M059J (cell line): ENCODE measurements around the gene OR9A2. TPM values are rescaled to one million over a fixed set of nuclear protein-coding genes. Genes with fewer than 3 reads are reported as not detected.

Experiments used
- DNase-seq: peaks from one replicate; pipeline ENCODE4 v3.0.0-alpha.2; 2012; ENCODE audit warnings: low read depth
- total RNA-seq: library from RNA; depleted of rRNA; stranded (reverse); fragments of >200 nt; shearing (Covaris generic); gene quantifications from 2 replicates; pipeline ENCODE4 v1.2.3, GENCODE V29; 2014; rRNA removed

Gene OR9A2
- not detected in 2 replicates for total RNA-seq

DNA sequence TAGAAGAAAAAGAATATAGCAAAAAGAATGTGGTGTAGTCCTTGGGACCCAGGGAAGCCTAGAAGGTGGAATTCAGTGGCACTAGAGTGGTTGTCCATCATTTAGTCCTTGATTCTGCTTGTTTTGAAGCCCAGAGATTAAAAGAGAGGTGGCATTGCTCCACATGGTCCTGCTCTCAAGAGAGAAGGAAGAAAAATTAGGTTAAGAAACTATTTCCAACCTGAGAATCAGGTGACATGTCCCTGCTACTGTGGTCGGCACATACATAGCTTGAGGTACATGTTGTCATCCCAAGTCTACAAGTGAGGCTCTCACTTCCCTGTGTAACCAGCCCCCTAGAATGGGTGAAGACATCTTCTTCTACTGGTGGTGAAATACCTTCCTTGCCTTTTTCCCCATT lies at the start of gene OR9A2:
Gene OR9A2 (minus strand): TSS at position 101 of the 400 bp plus-strand sequence. CDS start 0 bp downstream, at position 101.
- no peak for DNase-seq

- DNase-seq: no peak
These were observed 47.2 kb upstream of the OR9A2 start for GRCh38 chr7:143074141-143074540.

GRCh38 chr7:143073556-143073955 lies 46.6 kb upstream of the OR9A2 start:
- DNase-seq: no peak

GRCh38 chr7:143069912-143070500 lies 43.1 kb upstream of the OR9A2 start:
- DNase-seq: no peak

- no peak for DNase-seq
These were observed 41.5 kb upstream of the OR9A2 start for GRCh38 chr7:143068446-143068845.

- no peak for DNase-seq
These were observed 36.8 kb upstream of the OR9A2 start for GRCh38 chr7:143063741-143064140.

DNA sequence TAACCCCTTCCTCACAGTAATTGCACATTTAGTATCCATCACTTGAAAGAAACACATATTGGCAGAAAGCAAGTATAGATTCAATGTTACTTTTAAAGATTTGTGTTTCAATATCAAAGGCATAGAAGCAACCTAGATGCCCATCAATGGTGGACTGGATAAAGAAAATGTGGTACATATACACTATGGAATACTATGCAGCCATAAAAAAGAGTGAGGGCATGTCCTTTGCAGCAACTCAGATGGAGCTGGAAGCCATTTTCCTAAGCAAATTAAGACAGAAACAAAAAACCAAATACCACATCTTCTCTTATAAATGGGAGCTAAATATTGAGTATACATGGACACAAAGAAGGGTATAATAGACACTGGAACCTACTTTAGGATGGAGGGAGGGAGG lies 28.8 kb upstream of the OR9A2 start:
- no peak for DNase-seq

GRCh38 chr7:143054621-143055020 lies 27.7 kb upstream of the OR9A2 start:
- DNase-seq: no peak

DNA sequence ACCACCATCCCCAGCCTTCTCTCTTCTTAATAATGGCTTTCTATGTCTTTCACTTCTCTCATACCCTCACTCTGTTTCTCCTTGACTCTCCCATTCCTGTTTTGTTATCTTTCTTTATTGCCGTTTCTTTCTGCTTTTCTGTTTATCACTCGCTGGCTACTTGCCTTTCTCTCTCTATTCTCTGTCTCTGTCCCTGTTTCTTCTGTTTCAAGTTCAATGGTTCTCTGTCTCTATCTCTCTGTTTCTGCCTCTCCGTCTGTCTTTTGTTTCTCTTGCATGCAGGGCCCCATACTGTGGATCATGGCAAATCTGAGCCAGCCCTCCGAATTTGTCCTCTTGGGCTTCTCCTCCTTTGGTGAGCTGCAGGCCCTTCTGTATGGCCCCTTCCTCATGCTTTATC lies 25.1 kb upstream of the OR9A2 start, which contains the start of gene OR6V1:
Gene OR6V1 (plus strand): TSS at position 301 of the 400 bp plus-strand sequence. CDS start 0 bp downstream, at position 301.
- DNase-seq: no peak

DNA sequence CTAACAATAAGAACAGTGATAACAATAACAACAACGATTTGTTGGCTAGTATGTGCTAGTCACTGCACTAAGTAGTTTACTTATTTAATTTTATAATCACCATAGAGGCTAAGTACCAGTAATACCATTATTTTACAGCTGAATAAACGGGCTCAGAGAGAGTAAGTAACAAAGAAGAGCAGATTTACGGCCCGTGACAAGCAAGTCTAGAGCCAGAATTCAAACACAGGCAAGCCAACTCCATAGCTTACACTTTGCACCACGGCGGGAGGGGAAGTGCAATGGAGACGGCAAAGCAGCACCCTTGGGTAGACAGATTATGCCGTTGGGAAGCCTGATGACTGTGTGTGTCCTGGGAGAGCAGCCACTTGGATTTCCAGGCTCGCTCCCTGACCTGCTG lies 24.0 kb upstream of the OR9A2 start:
- DNase-seq: no peak

DNA sequence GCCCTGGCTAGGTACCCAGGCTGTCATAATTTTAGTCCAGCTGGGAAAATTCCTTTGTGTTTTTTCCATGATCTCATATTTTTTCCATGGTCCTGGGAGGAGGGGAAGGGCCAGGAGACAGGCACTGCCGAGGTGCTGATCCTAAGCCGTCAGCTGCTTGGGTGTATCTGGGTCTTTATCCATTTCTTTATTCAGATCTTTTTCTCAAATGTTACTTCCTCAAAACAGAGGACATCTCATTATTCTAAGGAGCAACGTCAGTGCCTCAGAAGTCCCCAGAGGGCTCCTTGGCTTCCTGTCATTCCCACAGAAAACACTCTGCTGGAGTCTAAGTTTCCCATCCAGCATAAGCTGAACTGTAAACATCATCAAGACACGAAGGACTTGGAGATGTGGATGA lies 22.4 kb upstream of the OR9A2 start:
- no peak for DNase-seq

DNA sequence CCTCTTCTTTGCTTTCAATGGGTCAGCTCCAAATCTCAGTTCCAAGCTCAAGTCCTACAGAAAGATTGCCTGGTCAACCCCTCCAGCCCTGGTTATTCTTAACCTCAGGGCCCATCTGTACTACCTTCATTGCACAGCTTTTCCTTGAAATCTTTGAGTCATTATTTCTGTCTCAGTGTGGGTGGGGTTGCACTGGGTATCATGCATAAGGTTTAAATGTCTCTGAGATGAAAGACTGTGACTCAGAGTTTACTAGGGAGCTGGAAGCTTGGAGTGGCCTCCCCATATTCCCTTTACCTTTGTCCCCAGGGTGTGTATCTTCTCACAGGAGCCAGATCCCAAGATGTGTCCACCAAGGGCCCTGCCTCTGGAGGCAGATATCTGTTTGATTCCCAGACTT lies 21.9 kb upstream of the OR9A2 start:
- DNase-seq: no peak

GRCh38 chr7:143047326-143047725 lies 20.4 kb upstream of the OR9A2 start:
- no peak for DNase-seq

DNA sequence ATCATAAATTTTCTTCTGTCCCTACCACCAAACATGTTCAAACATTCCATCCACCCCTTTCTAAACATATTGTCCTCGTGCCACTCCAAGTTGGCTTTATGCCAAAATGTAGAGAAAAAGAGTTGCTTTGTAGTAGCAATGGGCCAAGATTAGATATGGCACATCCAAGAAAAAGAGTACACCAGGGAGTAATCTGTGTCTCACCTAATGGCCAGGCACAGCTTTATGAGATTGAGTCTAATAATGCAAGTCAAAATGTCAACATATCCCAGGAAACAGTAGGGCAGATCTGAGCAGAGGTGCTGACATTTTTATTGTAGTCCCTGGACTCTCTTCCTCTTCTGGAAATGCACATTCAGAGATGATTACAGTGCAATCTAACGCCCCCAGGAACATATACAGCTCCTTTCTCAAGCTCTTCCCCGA lies 19.5 kb upstream of the OR9A2 start:
- no peak for DNase-seq

GRCh38 chr7:143043391-143043790 lies 16.5 kb upstream of the OR9A2 start:
- DNase-seq: no peak

DNA sequence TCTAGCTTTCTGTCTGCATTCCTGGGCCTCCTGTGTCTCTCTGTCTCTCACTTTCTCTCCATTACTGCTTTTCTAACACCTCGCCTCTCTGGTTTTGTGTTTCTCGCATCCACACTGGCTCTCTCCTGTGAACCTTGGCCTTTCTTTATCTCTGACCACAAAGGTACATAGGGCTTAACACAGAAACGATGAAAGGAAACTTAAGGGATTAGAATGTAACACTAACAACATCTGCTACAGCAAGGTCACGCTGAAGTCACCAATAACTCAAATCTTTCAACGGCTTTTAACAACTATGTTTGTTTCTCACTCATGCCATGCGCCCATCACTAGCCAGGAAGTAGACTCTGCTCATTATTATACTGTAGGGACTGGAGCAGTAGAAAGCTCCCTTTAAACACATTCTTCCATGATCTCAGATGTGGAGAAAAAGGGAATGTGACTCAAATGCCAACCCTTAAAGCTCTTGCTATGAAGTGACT lies 15.9 kb upstream of the OR9A2 start:
- no peak for DNase-seq

DNA sequence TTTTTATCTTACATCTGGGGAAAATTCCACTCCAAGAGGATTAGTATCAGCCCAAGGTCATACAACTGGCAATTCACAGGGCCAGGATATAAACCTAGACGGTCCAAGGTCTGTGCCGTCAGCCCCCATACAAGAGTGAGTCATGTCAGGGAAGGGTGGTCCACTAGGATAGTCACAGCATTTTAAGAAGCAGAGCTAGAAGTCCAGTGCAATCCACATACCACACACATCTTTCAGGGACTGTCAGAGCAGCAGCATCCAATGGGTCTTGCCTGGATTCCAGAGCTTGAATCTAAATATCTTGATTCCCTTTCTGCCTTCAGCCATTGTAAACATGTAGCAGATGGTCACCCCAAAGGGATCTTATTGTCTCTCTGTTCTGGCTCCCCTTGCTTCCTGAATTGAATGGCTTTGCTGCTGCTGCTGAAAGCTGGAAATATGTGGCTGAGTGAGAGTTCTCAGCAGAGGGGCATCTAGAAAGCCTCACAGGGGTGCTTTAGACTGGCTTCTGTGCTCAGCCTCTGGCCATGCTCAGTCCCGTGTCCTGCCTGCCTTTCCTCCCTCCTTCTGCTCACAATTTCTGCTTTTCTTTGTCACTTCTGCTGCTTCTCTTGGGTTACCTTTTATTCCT lies 15.3 kb upstream of the OR9A2 start:
- DNase-seq: no peak

DNA sequence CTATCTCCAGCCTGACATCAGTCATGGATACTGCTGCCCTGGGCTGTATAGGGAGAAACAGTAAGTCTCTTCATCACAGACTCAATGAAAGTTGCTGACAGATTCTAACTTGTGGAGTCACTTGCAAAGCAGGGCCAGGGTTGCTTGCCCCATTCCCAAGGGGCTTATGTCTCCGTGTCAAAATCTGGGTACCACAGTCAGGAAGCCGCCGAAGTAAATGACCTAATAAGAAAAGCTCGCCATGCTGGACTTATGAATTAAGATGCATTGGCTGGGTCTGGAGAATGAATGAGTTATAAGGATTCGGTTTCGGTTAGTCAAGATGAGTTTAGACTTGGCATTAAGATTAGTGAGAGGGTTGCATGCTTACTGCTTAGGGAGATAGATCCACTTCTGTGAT lies 14.4 kb upstream of the OR9A2 start:
- no peak for DNase-seq

GRCh38 chr7:143040209-143040715 lies 13.3 kb upstream of the OR9A2 start:
- DNase-seq: no peak

- DNase-seq: no peak
These were observed 11.7 kb upstream of the OR9A2 start for GRCh38 chr7:143038635-143039034.

DNA sequence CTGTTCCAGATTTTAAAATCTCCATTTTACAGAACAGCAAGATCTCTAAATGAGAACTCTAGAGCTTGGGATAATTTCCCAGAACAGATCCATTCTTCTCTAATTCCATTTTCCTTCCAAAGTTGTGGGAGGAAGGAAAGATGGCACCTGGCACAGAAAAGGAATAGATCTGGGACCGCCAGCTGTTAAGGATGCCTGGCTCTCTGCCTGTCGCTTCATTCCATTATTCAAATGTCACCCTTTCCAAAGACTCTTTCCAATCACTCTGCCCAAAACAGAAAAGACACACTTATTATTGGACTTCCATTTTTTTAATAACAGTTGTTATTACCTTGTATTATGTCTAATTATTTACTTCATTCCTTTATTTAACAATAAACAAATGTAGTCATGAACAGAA lies 751 bp upstream of the OR9A2 start:
- DNase-seq: no peak

DNA sequence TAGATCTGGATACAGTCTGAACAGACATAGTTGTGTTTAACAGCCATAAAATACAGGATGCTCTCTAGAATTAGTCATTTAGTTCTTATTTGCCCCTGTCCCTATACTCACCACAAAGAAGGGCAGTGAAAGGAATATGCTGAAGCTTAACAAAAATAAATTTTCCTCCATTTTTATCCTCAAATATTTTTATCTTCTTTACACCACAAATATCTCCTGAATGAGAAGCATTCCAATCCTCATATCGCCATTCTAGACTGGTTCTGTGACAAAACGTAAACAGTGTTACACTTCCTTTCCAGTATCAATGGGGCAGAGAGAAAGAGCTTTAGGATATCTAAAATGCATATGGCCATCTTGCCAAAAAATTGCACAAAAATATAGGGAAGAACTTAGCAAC lies 1.6 kb downstream of the OR9A2 start:
- no peak for DNase-seq

DNA sequence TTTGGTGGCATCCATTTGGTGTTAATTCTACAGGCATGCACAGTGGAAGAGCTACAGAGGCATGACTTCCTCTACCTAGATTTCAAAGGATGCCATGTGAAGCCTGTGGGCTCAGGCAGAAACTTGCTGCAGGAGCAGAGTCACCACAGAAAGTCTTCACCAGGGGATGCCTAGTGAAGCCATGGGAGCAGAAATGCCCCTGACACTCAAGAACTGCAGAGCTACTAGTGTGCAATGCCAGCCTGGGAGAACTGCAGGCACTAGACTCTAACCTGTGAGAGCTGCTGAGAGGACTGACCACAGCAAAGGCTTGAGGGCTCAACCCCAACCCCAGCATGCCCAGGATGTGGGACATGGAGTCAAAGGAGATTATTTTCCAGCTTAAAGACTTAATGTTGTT lies 3.9 kb downstream of the OR9A2 start:
- DNase-seq: no peak
